GM08714 (cell line): ENCODE results near the gene SARS1.
A peak's percentile ranks its signal among the peaks of the same experiment; 100 is the strongest.
"Not testable (repeated sequence)": the region's sequence is repeated elsewhere in the genome, so short reads cannot be mapped to it uniquely, and the experiment has no call there.

Experiments used
- H3K4me3 ChIP-seq: fragments of 200-500 bp; sonication (Bioruptor generic); 2 replicates; pipeline ENCODE4 v1.5.1; 2014; ENCODE audit warnings: mild to moderate bottlenecking, low read length, inconsistent platforms
- ZNF274 ChIP-seq: IDR thresholded peaks from 2 replicates; pipeline ENCODE4 v1.6.1; 2012; ENCODE audit warnings: mild to moderate bottlenecking, low read depth, low read length

SARS1 gene, protein sequence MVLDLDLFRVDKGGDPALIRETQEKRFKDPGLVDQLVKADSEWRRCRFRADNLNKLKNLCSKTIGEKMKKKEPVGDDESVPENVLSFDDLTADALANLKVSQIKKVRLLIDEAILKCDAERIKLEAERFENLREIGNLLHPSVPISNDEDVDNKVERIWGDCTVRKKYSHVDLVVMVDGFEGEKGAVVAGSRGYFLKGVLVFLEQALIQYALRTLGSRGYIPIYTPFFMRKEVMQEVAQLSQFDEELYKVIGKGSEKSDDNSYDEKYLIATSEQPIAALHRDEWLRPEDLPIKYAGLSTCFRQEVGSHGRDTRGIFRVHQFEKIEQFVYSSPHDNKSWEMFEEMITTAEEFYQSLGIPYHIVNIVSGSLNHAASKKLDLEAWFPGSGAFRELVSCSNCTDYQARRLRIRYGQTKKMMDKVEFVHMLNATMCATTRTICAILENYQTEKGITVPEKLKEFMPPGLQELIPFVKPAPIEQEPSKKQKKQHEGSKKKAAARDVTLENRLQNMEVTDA

DNA sequence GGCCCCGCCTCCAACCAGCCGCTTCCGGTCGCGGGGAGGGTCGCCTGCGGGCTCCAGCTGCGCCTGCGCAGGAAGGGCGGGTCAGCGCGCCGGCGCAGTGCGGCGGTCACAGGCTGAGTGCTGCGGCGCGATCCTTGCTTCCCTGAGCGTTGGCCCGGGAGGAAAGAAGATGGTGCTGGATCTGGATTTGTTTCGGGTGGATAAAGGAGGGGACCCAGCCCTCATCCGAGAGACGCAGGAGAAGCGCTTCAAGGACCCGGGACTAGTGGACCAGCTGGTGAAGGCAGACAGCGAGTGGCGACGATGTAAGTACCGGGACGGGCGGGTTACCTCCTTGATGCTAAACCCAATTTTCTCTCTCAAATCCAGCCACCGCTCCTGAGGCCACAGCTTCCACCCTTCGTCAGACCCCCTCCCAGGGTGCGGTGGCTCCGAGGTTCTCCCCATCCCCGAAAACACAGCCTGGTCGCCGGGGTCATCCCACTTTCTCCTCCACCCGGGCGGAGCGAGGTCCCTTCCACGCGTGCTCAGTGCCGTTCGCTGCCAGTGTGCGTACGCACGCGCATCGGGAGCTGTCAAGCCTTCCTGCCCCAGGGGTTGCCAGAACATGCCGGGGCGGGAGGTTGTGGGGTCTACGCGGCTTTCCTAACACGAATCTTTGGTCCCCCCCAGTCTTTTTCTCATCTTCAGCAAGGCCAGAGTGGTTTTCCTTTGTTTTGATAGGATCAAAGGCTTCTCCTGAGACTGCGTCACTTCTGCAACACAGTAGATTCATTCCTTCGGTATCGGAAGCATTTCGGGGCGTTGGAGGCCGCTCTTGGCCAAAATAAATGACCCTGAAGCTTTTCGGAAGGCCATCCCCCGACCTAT, at the start of gene SARS1:
Gene SARS1 (plus strand): TSS at position 95 of the 870 bp plus-strand sequence. CDS start 75 bp downstream, at position 170.
- TF ChIP-seq ZNF274, result no peak
- H3K4me3 ChIP-seq, result peak within 1 kb of the TSS; percentile 87

- no peak overlapping the region for H3K4me3 ChIP-seq
- no peak for TF ChIP-seq ZNF274
These were observed 49.2 kb upstream of the SARS1 start for GRCh38 chr1:109164538-109164937.

DNA sequence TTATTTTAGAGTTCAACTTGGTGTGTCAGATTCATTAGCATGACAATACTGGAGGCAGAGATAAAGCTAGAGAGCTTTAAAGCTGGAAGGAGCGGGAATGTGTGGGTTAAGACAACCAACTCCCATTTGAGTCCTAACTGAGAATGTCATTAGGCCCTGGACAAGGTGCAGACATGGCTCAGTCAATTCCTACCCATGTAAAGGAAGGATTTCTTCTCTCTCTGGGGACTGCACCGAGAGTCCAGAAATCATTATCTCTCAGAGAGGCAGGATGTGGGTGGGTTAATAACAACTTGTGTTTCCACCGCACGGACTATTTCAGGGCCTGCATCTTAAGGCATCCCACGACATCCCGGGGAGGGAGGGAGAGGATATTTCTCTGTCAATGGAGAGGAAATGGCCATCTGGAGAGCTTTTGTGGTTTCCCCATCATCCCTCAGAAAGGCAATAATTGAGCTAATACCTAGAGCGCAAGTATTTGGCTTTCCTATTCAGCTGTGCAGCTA, 46.7 kb upstream of the SARS1 start:
- no peak for TF ChIP-seq ZNF274
- no peak overlapping the region; the same call in 1 of the 2 replicates for H3K4me3 ChIP-seq

GRCh38 chr1:109170035-109170764, 43.5 kb upstream of the SARS1 start:
- H3K4me3 ChIP-seq, result no peak overlapping the region
- TF ChIP-seq ZNF274, result no peak

- TF ChIP-seq ZNF274, result no peak
These were observed 42.1 kb upstream of the SARS1 start for GRCh38 chr1:109171646-109172045.

GRCh38 chr1:109176349-109176748, 37.4 kb upstream of the SARS1 start:
- H3K4me3 ChIP-seq, result not testable (repeated sequence)

More at GRCh38 chr1:109171646-109172045, 42.1 kb upstream of the SARS1 start:
- H3K4me3 ChIP-seq, result no peak overlapping the region

DNA sequence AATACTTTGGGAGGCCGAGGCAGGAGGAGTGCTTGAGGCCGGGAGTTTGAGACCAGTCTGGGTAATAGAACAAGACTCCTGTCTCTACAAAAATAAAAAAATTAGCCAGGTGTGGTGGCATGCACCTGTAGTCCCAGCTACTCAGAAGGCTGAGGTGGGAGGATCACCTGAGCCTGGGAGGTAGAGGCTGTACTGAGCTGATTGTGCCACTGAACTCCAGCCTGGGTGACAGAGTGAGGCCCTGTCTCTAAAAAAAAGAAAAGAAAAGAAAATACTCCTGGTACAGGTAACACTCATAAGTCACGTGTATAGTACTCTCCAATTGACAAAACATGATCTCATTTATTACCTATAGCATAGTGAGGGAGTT, 33.0 kb upstream of the SARS1 start:
- H3K4me3 ChIP-seq, result not testable (repeated sequence)

GRCh38 chr1:109181085-109181806, 32.5 kb upstream of the SARS1 start:
- H3K4me3 ChIP-seq, result no peak overlapping the region
- TF ChIP-seq ZNF274, result no peak

DNA sequence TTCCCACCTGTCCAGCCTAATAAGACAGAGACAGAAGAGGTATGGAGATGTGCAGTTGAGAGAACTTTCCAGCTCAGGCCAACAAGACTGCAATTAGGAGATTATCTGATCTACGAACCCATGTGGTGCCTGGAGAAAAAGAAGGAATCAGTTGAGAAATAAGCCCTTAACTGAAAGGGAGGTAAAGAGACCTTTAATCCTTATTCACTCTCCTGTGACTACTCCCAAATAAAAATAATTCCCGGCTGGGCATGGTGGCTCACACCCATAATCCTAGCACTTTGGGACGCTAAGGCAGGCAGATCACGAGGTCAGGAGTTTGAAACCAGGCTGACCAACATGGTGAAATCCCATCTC, 31.9 kb upstream of the SARS1 start:
- no peak overlapping the region for H3K4me3 ChIP-seq
- no peak for TF ChIP-seq ZNF274

DNA sequence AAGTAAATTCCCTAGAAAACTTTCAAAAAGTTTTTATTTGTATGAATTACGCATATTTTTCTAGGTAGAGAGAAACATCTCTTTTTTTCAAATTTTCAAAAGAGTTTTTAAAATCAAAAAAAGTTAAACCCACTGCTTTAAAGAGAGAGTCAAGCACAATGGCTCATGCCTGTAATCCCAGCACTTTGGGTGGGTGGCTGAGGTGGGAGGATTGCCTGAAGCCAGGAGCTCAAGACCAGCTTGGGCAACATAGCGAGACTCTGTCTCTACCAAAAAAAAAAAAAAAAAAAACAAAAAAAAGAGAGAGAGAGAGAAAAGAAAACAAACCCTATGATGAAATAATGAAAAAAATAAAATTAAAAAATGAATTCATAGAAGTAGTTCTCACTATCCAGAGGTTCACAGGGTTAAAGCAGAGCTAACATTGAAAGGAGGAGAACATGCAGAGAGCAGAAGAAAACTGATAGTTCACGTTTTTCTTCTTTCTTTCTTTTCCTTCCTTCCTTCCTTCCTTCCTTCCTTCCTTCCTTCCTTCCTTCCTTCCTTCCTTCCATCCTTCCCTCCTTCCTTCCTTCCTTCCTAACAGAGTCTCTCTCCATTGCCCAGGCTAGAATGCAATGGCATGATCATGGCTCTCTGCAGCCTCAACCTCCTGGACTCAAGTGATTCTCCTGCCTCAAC, 30.5 kb upstream of the SARS1 start:
- TF ChIP-seq ZNF274, result no peak
- no peak overlapping the region for H3K4me3 ChIP-seq

DNA sequence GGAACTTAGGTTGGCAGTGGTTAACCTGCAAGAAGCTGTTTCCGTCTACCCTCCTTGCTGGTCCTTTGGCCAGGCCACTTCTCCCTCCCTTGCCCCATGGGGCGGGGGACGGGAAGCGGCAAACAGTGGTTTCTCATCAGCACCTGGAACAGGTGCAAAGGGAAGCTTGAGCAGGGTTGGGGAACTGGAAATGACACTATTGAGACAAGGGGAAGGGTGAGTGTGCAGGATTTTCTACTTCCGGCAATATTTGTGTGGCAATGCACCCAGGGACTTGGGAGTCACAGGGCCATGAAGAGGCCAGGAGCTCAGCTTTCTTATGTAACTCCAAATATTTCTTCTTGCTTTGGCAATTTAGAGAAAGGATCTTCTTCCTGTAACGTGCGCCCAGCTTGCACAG, 29.0 kb upstream of the SARS1 start:
- no peak overlapping the region for H3K4me3 ChIP-seq
- no peak for TF ChIP-seq ZNF274

GRCh38 chr1:109185357-109185756, 28.4 kb upstream of the SARS1 start:
- no peak for TF ChIP-seq ZNF274
- H3K4me3 ChIP-seq, result no peak overlapping the region
